Measurements from ENCODE around the gene IRS1.

The IRS1 gene

GRCh38 chr2:226782092-226782713, 17.4 kb downstream of the IRS1 start:
- H3K27me3 ChIP-seq (ENCODE audit: control insufficient read depth, insufficient read depth, low read length), result no peaks in the 10 kb centered on the region
- no peaks in the 10 kb centered on the region for H3K4me1 ChIP-seq (ENCODE audit: control insufficient read depth, insufficient read depth, low read length)
- H3K9me3 ChIP-seq (ENCODE audit: control insufficient read depth, insufficient read depth, low read length), result no peaks in the 10 kb centered on the region
- H3K4me3 ChIP-seq (ENCODE audit: low read depth, low read length), result no peak overlapping the region
- no peak overlapping the region for H3K9ac ChIP-seq (ENCODE audit: low read depth, low read length)
- H3K36me3 ChIP-seq (ENCODE audit: control insufficient read depth, insufficient read depth, low read length), result no peaks in the 10 kb centered on the region

DNA sequence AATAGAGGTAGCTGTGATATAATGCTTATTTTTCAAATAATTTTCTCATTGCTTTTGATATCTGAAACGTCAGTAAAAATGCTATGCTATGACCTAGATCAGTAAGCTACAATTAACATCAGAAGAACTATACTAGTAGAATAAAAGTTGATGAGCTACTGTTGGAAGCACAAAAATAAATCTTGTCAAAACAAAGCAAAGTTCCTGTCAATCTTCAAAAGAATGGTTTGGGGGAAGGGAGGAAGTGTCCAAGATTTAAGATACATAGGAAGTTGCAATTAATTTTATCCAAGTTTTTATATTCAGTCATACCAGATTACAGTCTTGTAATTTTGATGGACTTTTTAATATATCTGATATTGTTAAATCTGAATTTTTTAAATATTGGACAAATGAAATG, 19.2 kb downstream of the IRS1 start:
- H3K4me1 ChIP-seq (ENCODE audit: control insufficient read depth, insufficient read depth, low read length), result no peaks in the 10 kb centered on the region
- H3K27me3 ChIP-seq (ENCODE audit: control insufficient read depth, insufficient read depth, low read length), result no peaks in the 10 kb centered on the region
- H3K36me3 ChIP-seq (ENCODE audit: control insufficient read depth, insufficient read depth, low read length), result no peaks in the 10 kb centered on the region
- H3K9me3 ChIP-seq (ENCODE audit: control insufficient read depth, insufficient read depth, low read length), result no peaks in the 10 kb centered on the region
- H3K4me3 ChIP-seq (ENCODE audit: low read depth, low read length), result no peak overlapping the region
- no peak overlapping the region for H3K9ac ChIP-seq (ENCODE audit: low read depth, low read length)

- Histone ChIP-seq H3K27me3 (ENCODE audit: control insufficient read depth, insufficient read depth, low read length) (no peaks in the 10 kb centered on the region), H3K9ac (ENCODE audit: low read depth, low read length) (no peak overlapping the region), H3K9me3 (ENCODE audit: control insufficient read depth, insufficient read depth, low read length) (no peaks in the 10 kb centered on the region), H3K4me1 (ENCODE audit: control insufficient read depth, insufficient read depth, low read length) (no peaks in the 10 kb centered on the region), H3K36me3 (ENCODE audit: control insufficient read depth, insufficient read depth, low read length) (no peaks in the 10 kb centered on the region), H3K4me3 (ENCODE audit: low read depth, low read length) (no peak overlapping the region)
Observed at GRCh38 chr2:226777611-226778010, 22.0 kb downstream of the IRS1 start.

- no peaks in the 10 kb centered on the region for H3K36me3 ChIP-seq (ENCODE audit: control insufficient read depth, insufficient read depth, low read length)
- no peak overlapping the region for H3K9ac ChIP-seq (ENCODE audit: low read depth, low read length)
- H3K27me3 ChIP-seq (ENCODE audit: control insufficient read depth, insufficient read depth, low read length), result no peaks in the 10 kb centered on the region
- H3K4me1 ChIP-seq (ENCODE audit: control insufficient read depth, insufficient read depth, low read length), result no peaks in the 10 kb centered on the region
- H3K9me3 ChIP-seq (ENCODE audit: control insufficient read depth, insufficient read depth, low read length), result no peaks in the 10 kb centered on the region
- no peak overlapping the region for H3K4me3 ChIP-seq (ENCODE audit: low read depth, low read length)
Observed at GRCh38 chr2:226776104-226776503, 23.5 kb downstream of the IRS1 start.

DNA sequence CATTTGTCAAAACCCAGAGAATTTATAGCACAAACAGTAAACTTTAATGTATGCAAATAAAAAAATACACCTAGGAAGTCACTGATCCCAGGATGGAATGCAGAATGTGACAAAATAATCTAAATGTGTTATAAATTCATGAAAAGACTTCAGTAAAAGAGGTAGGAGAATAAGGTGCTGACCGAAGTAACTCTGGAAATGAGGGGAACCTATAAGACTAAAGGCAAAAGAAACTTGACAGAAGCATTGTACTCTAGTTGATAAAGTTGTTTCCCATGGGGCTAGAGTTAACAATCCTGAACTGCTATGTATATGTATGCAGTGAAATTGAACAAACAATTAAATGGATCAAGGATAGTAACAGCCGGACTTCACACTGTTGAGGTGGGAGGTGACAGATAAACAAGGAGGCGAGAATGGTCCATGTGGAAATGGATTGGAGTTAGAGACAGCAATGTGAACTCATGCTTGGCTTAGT, 24.5 kb downstream of the IRS1 start:
- Histone ChIP-seq H3K4me3 (ENCODE audit: low read depth, low read length) (no peak overlapping the region), H3K27me3 (ENCODE audit: control insufficient read depth, insufficient read depth, low read length) (no peaks in the 10 kb centered on the region), H3K9me3 (ENCODE audit: control insufficient read depth, insufficient read depth, low read length) (no peaks in the 10 kb centered on the region), H3K4me1 (ENCODE audit: control insufficient read depth, insufficient read depth, low read length) (no peaks in the 10 kb centered on the region), H3K36me3 (ENCODE audit: control insufficient read depth, insufficient read depth, low read length) (no peaks in the 10 kb centered on the region), H3K9ac (ENCODE audit: low read depth, low read length) (no peak overlapping the region)

DNA sequence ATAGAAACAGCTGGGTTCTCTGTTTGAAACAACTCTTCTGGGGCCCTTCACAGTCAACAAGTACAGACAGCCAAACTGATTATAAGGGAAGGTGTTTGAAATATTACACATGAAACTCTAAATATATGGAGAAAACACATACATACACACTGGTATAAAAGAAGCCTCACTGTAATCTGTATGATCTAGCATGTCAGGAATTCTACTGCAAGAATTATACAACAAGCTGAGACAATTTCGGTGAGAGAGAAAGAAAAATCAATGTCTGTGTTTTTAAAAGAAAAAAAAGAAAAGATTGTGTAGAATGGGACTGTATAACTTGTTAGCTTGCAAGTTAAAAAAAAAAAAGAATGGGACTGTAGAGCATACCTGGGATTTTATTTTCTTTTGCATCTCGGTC, 26.3 kb downstream of the IRS1 start:
- H3K9ac ChIP-seq (ENCODE audit: low read depth, low read length), result no peak overlapping the region
- H3K27me3 ChIP-seq (ENCODE audit: control insufficient read depth, insufficient read depth, low read length), result no peaks in the 10 kb centered on the region
- no peak overlapping the region for H3K4me3 ChIP-seq (ENCODE audit: low read depth, low read length)
- no peaks in the 10 kb centered on the region for H3K36me3 ChIP-seq (ENCODE audit: control insufficient read depth, insufficient read depth, low read length)
- no peaks in the 10 kb centered on the region for H3K4me1 ChIP-seq (ENCODE audit: control insufficient read depth, insufficient read depth, low read length)
- H3K9me3 ChIP-seq (ENCODE audit: control insufficient read depth, insufficient read depth, low read length), result no peaks in the 10 kb centered on the region

GRCh38 chr2:226772389-226773179, 27.0 kb downstream of the IRS1 start:
- Histone ChIP-seq H3K9ac (ENCODE audit: low read depth, low read length) (no peak overlapping the region), H3K27me3 (ENCODE audit: control insufficient read depth, insufficient read depth, low read length) (no peaks in the 10 kb centered on the region), H3K36me3 (ENCODE audit: control insufficient read depth, insufficient read depth, low read length) (no peaks in the 10 kb centered on the region), H3K9me3 (ENCODE audit: control insufficient read depth, insufficient read depth, low read length) (no peaks in the 10 kb centered on the region), H3K4me1 (ENCODE audit: control insufficient read depth, insufficient read depth, low read length) (no peaks in the 10 kb centered on the region), H3K4me3 (ENCODE audit: low read depth, low read length) (no peak overlapping the region)

GRCh38 chr2:226771067-226771466, 28.6 kb downstream of the IRS1 start:
- no peak overlapping the region for H3K9ac ChIP-seq (ENCODE audit: low read depth, low read length)
- H3K4me3 ChIP-seq (ENCODE audit: low read depth, low read length), result no peak overlapping the region
- H3K27me3 ChIP-seq (ENCODE audit: control insufficient read depth, insufficient read depth, low read length), result no peaks in the 10 kb centered on the region
- H3K9me3 ChIP-seq (ENCODE audit: control insufficient read depth, insufficient read depth, low read length), result no peaks in the 10 kb centered on the region
- H3K36me3 ChIP-seq (ENCODE audit: control insufficient read depth, insufficient read depth, low read length), result no peaks in the 10 kb centered on the region
- H3K4me1 ChIP-seq (ENCODE audit: control insufficient read depth, insufficient read depth, low read length), result no peaks in the 10 kb centered on the region

DNA sequence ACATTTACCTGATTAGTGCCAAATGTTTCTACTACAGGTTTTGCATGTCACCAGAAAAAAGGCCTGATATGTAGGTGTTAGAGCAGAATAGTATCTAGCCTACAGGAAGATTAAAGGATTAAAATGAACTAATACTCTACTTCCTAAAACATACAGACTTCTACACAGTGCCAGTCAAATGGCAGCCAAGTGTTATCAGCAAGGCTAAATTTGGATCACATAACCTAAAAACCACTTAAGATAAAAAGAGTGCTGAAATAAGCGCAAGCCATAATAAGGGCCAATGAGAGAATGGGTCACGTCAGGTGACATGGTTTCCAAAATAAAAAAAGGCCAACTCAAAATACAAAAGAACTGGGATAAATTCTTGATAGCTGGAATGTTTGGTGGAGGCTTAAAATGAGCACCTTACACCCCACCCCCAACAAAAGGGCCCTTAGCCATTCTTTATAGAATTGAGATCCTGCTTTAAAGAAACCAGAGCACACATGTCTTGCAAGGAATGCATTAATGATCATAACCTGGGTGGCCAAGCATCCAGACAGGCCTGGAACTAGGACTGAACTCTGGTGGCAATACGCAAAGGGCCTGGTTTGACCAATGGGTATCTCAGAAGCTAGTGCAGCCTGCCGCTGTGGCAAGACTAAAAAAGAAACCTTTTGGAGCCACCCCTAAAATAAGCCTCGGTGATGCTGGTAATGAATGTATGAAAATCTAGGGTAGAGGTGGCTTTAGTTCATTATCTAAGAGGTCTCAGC, 32.4 kb downstream of the IRS1 start:
- H3K27me3 ChIP-seq (ENCODE audit: control insufficient read depth, insufficient read depth, low read length), result no peaks in the 10 kb centered on the region
- no peak overlapping the region for H3K9ac ChIP-seq (ENCODE audit: low read depth, low read length)
- no peaks in the 10 kb centered on the region for H3K9me3 ChIP-seq (ENCODE audit: control insufficient read depth, insufficient read depth, low read length)
- H3K4me1 ChIP-seq (ENCODE audit: control insufficient read depth, insufficient read depth, low read length), result no peaks in the 10 kb centered on the region
- H3K4me3 ChIP-seq (ENCODE audit: low read depth, low read length), result no peak overlapping the region
- H3K36me3 ChIP-seq (ENCODE audit: control insufficient read depth, insufficient read depth, low read length), result no peaks in the 10 kb centered on the region

- Histone ChIP-seq H3K36me3 (ENCODE audit: control insufficient read depth, insufficient read depth, low read length) (no peaks in the 10 kb centered on the region), H3K9me3 (ENCODE audit: control insufficient read depth, insufficient read depth, low read length) (no peaks in the 10 kb centered on the region), H3K4me3 (ENCODE audit: low read depth, low read length) (no peak overlapping the region), H3K9ac (ENCODE audit: low read depth, low read length) (no peak overlapping the region), H3K27me3 (ENCODE audit: control insufficient read depth, insufficient read depth, low read length) (no peaks in the 10 kb centered on the region), H3K4me1 (ENCODE audit: control insufficient read depth, insufficient read depth, low read length) (no peaks in the 10 kb centered on the region)
Observed at GRCh38 chr2:226766352-226767055, 33.1 kb downstream of the IRS1 start.

- Histone ChIP-seq H3K27me3 (ENCODE audit: control insufficient read depth, insufficient read depth, low read length) (no peaks in the 10 kb centered on the region), H3K9me3 (ENCODE audit: control insufficient read depth, insufficient read depth, low read length) (no peaks in the 10 kb centered on the region), H3K4me3 (ENCODE audit: low read depth, low read length) (no peak overlapping the region), H3K36me3 (ENCODE audit: control insufficient read depth, insufficient read depth, low read length) (no peaks in the 10 kb centered on the region), H3K4me1 (ENCODE audit: control insufficient read depth, insufficient read depth, low read length) (no peaks in the 10 kb centered on the region), H3K9ac (ENCODE audit: low read depth, low read length) (no peak overlapping the region)
Observed at GRCh38 chr2:226763320-226763719, 36.3 kb downstream of the IRS1 start.

Data from iPS-15b (cell line).